Stimulated activated CD4-positive, alpha-beta T cell treated with anti-CD3 and anti-CD28 coated beads, Interleukin-4, amount 100 ng/mL, for 1 hour (primary cell): ENCODE data around the gene CEBPA.
"Not testable (repeated sequence)": the region's sequence is repeated elsewhere in the genome, so short reads cannot be mapped to it uniquely, and the experiment has no call there.

Experiments used
- DNase-seq: peaks from one replicate; pipeline ENCODE4 v3.0.0-alpha.2; 2020

Gene CEBPA

GRCh38 chr19:33300009-33300893 is 2.1 kb downstream of the CEBPA start:
- no peak for DNase-seq

DNA sequence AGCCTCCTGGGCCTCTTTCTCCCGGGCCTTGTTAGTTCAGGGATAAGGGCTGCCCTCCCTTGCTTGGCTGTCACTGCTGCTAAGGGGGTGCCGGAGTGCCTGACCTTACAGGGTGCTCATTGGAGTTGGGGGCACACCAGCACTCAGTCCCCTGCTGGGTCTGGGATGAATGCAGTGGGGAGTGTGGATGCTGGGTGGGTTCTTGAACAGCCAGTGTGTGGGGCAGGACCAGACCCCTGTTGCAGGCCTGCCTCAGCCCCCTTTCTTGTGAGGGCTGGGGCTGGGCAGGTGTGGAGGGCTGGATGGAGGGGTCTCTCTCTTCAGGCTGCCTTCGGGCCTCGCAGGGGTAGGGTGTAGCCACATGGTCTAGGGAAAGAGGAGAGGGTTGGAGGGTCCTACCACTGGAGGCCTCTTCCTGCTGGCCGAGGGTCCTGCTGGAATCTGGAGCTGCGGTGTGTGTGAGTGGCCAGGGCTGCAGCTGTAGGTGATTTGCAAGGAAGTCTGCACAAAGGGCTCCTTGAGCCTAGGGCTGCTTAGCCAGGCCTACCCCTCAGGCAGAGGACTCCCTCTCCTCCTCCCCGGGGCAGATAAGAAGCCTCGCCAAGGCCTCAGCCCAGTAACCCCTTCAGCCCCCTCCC is 3.2 kb downstream of the CEBPA start:
- no peak for DNase-seq

DNA sequence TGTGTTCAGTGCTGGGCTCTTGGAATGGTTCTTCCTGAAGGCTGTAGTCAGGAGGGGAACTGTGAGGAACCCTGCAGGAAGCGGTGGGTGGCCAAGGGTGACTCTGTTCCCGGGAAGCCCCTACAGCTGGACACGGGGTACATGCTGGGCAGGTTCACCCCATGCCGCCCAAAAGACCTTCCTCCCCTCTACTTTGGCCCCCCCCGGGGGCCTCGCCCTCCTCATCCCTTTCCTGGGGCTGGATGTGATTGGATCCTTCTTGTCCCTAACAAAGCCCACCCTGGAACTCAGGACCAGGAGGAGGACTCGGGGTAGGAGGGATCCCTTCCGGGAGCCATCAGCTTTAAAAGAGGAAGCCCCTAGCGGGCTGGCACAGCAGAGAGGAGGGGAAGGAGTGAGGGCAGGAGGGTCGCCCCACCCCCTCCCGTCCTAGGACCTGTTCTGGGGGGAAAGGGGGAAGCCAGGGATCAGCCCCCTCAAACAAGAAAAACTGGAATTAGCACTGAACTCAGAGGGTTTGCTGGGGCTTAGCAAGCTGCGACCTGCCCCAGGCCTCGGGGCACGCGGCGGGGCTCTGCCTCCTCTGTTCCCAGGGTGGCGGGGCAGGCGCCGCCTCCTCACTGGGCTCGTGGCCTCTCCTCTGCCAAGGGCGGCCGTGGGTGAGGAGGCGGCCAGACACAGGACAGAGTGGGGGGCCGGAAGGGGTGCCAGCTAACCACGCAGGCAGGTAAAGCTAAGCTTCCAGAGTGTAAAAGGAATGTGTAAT is 4.0 kb downstream of the CEBPA start:
- no peak for DNase-seq

DNA sequence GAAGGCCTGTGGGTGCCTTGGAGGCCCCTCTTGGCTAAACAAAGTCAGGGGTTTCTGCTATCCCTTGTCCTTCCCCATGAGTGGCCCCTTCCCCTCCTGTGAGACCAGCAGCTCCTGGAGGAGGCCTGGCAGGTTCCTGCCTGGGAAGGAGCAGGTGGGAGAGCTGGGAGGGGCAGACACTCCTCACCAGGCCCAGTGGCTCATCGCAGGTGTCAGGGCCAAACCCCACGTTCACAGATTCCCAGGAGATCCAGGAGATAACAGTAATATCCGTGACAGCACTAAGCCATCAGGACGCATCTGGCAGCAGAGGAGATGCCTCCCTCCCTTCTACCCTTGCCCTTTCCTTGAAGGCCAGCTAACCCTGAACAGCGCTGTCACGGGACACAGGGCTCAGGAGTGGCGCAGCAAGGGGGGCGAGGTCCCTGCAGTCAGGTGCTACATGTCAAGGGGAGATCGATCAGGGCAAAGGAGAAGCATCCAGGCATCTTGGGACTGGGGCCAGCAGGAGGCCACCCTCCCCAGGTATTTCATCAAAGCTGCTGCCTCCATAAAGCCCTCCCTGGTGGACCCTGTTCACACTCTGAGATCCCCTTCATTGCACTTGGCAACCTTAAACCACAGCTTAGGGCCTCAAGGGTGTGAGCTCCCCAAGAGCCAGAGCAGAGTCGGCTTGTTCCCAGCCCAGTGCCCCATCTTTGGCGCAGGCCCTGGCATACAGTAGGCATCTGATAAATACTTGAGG is 4.8 kb downstream of the CEBPA start:
- no peak for DNase-seq

- no peak for DNase-seq
Measured at GRCh38 chr19:33296488-33296971, 5.8 kb downstream of the CEBPA start.

- DNase-seq: no peak
Measured at GRCh38 chr19:33295621-33296487, 6.5 kb downstream of the CEBPA start.

- not testable (repeated sequence) for DNase-seq
Measured at GRCh38 chr19:33295046-33295445, 7.3 kb downstream of the CEBPA start.

- no peak for DNase-seq
Measured at GRCh38 chr19:33294058-33294798, 8.1 kb downstream of the CEBPA start.

- DNase-seq: no peak
Measured at GRCh38 chr19:33293255-33294057, 8.9 kb downstream of the CEBPA start.

GRCh38 chr19:33292595-33293254 is 9.6 kb downstream of the CEBPA start:
- DNase-seq: no peak

DNA sequence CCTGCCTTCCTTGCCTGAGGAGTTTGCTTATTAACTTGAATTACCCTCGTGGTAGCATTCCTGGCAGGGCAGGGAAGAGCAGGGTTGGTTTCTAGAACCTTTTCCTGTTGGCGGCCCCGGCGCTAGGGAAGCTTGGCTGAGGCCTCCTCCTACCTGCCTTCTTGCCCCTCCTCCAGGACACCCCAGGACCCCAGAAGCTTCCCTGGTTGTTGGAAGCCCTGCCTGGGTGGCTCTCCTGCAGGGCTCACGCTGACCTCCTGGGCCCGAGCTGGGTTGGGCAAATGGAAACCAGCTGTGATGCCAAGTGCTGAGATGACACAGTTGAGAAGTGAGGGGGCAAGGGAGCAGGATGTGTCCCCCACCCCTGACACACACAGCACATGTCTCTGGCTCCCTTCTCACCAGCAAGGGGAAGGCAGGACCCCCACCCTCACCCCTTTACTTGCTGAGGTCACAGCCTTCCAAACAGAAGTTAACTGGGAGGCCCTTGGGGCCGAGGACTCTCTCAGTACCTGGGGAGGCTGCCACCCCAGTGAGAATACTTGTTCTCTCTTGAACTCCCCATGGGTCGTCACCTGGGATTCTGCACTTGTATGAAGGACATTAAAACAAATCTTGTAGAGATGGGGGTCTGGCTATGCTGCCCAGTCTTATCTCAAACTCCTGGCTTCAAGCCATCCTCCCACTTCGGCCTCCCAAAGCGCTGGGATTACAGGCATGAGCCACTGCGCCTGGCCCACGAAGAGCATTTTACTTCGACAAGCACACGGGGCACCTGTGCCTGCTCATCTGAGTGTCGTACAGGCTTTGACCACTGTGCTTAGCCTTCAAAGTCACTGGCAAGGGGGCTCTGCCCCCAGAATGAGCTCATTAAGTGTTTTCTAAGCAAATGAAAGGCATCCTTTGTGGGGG is 10.5 kb downstream of the CEBPA start:
- no peak for DNase-seq

- no peak for DNase-seq
Measured at GRCh38 chr19:33290956-33291622, 11.2 kb downstream of the CEBPA start.

DNA sequence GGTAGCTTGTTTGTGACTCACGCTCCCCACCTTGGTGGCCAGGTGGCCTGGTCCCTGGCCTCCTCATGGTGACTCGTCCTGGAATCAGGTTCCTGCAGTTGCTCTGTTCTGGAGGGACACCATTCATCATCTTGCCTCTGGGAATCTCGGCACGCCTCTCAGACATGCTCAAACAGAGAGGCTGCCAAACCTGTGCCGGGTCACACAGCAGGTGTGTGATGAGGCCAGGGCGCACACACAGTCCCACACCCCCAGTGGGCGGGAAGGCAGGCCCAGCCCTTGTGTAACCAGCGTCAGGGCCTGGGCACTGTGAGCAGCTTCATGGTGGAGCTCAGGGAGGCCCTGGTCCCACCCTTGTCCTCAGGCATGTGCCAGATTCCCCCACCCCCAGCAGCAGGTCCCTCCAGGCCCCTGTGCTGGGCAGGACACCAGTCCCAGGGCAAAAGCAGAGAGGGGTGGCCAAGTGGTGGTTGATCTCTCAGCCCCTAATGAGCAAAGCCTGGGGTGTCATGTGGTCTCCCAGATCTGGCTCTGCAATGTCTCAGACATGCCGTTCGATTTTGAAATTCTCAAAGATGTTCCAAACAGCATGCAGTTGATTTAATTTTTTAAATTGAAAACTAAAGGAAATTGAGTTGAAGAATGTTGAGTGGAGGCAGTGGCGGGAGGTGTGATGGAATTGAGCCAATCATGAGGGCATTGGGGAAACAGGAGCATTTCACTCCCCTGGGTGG is 12.1 kb downstream of the CEBPA start:
- DNase-seq: no peak

GRCh38 chr19:33289261-33289660 is 13.1 kb downstream of the CEBPA start:
- DNase-seq: no peak

DNA sequence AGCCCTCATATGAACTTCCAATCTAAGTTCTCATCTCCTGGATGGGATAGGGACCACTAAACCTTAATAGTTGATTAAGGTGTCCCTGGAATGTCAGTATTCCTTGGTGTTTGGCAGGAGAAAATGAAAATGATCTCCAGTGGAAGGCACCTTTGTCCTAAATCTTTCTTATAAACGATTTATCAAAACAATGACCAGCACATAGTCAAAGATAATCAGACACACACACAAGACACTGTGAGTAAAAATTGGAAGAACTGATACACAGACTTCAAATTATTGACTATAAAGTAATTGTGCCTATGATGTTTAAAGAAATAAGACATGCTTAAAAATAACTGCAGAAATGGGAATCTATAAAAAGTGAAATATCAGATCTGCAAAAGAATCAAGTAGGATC is 13.7 kb downstream of the CEBPA start:
- no peak for DNase-seq

- DNase-seq: no peak
Measured at GRCh38 chr19:33287927-33288326, 14.4 kb downstream of the CEBPA start.

DNA sequence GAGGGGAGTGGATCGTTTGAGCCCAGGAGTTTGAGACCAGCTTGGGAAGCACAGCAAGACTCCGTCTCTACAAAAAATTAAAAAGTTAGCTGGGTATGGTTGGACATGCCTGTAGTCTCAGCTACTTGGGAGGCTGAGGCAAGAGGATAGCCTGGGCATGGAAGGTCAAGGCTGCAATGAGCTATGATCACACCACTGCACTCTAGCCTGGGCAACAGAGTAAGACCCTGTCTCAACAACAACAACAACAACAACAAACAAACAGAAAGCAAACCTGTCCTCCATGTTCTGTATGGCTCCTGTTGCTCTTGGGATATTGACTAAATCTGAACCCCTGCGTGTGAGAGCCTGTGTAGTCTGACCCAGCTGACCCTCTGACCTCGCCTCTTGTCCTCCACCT is 14.9 kb downstream of the CEBPA start:
- DNase-seq: no peak
